ENCODE measurements around the gene PPAT.

DNA sequence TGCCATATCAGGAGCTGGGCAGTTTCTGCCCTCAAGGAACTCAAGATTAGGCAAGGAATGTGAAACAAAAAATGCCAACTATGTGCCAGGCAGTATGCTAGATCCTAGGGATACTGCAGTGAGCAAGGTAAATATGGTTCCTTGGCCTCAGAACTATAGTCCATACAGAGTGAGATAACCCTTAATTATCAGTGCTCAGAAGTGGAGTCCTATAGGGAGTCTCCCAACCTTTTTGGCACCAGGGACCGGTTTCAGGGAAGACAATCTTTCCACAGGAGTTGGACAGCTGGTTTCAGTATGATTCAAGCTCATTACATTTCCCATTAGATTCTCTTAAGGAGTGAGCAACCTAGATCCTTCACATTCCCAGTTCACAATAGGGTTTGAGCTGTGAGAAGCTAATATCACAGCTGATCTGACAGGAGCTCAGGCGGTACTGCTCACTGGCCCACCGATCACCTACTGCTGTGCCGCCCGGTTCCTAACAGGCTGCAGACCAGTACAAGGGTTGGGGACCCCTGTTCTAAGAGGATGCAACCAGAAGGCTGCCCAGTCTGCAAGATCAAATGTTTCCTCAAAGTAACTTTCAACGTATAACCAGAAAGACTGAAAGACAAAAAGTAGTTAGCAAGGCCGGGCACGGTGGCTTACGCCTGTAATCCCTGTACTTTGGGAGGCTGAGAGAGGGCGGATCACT is 30.3 kb upstream of the PPAT start:
- TF ChIP-seq CTCF (conservative IDR thresholded peaks at IDR 0.05 in 1 of 2, IDR thresholded peaks at IDR 0.05 in 1 of 2; ENCODE audit: extremely low read depth in 1 of 2, insufficient read depth in 1 of 2, low read depth in 1 of 2, low read length in 2 of 2) (no peak), EZH2 (IDR thresholded peaks at IDR 0.05; ENCODE audit: borderline replicate concordance, low read length) (no peak)

Data from mammary epithelial cell (primary cell).